Neuron (in vitro differentiated cells): ENCODE data around the gene OR2AJ1.

ENCODE experiments used
- H2AFZ ChIP-seq: one replicate; pipeline ENCODE4 v1.6.1; 2013; ENCODE audit warnings: low read depth, mild to moderate bottlenecking, inconsistent platforms, low read length, moderate library complexity
- H3K27me3 ChIP-seq: one replicate; pipeline ENCODE4 v1.6.1; 2013; ENCODE audit warnings: low read length; ENCODE audit not compliant: insufficient read depth
- H3K36me3 ChIP-seq: one replicate; pipeline ENCODE4 v1.6.1; 2013; ENCODE audit warnings: low read length; ENCODE audit not compliant: insufficient read depth
- H3K4me1 ChIP-seq: one replicate; pipeline ENCODE4 v1.6.1; 2013; ENCODE audit warnings: low read length; ENCODE audit not compliant: insufficient read depth
- H3K4me3 ChIP-seq: 2 replicates; pipeline ENCODE4 v1.5.1; 2013; ENCODE audit warnings: mild to moderate bottlenecking, low read length, moderate library complexity
- H3K9me3 ChIP-seq: one replicate; pipeline ENCODE4 v1.6.1; 2013; ENCODE audit warnings: low read length

Gene OR2AJ1

GRCh38 chr1:247924868-247925267 is at the start of gene OR2AJ1:
TSS of gene OR2AJ1 (plus strand) at chr1:247924889. CDS start at chr1:247933769, 8,880 bp downstream.
- Histone ChIP-seq H3K9me3 (no peaks in the 10 kb centered on the region), H3K4me1 (no peaks in the 10 kb centered on the region), H2AFZ (no peak within 1 kb of the TSS), H3K4me3 (no peak within 1 kb of the TSS), H3K36me3 (no peaks in the 10 kb centered on the region), H3K27me3 (no peaks in the 10 kb centered on the region)

GRCh38 chr1:247883346-247883745 is 41.3 kb upstream of the OR2AJ1 start:
- Histone ChIP-seq H3K4me1 (no peaks in the 10 kb centered on the region), H3K9me3 (no peaks in the 10 kb centered on the region), H3K36me3 (no peaks in the 10 kb centered on the region), H2AFZ (no peak overlapping the region), H3K27me3 (no peaks in the 10 kb centered on the region), H3K4me3 (no peak overlapping the region)

- Histone ChIP-seq H3K4me1 (no peaks in the 10 kb centered on the region), H3K9me3 (no peaks in the 10 kb centered on the region), H3K27me3 (no peaks in the 10 kb centered on the region), H3K4me3 (no peak overlapping the region), H2AFZ (no peak overlapping the region), H3K36me3 (no peaks in the 10 kb centered on the region)
Measured at GRCh38 chr1:247884797-247885413, 39.8 kb upstream of the OR2AJ1 start.

- no peaks in the 10 kb centered on the region for H3K36me3 ChIP-seq
- H3K4me1 ChIP-seq, result no peaks in the 10 kb centered on the region
- no peaks in the 10 kb centered on the region for H3K9me3 ChIP-seq
- no peaks in the 10 kb centered on the region for H3K27me3 ChIP-seq
- H2AFZ ChIP-seq, result no peak within 1 kb of the TSS
- H3K4me3 ChIP-seq, result no peak within 1 kb of the TSS
Measured at GRCh38 chr1:247895163-247895637, 29.5 kb upstream of the OR2AJ1 start, which contains the start of gene OR2W3. TSS of gene OR2W3 (plus strand) at chr1:247895587. CDS start at chr1:247895587, 0 bp downstream.

GRCh38 chr1:247895976-247896375 is 28.7 kb upstream of the OR2AJ1 start:
- H2AFZ ChIP-seq, result no peak overlapping the region
- no peaks in the 10 kb centered on the region for H3K4me1 ChIP-seq
- H3K9me3 ChIP-seq, result no peaks in the 10 kb centered on the region
- no peaks in the 10 kb centered on the region for H3K36me3 ChIP-seq
- no peaks in the 10 kb centered on the region for H3K27me3 ChIP-seq
- no peak overlapping the region for H3K4me3 ChIP-seq

- Histone ChIP-seq H3K9me3 (no peaks in the 10 kb centered on the region), H3K4me1 (no peaks in the 10 kb centered on the region), H3K4me3 (no peak overlapping the region), H3K27me3 (no peaks in the 10 kb centered on the region), H3K36me3 (no peaks in the 10 kb centered on the region), H2AFZ (no peak overlapping the region)
Measured at GRCh38 chr1:247904122-247904521, 20.6 kb upstream of the OR2AJ1 start.

- H2AFZ ChIP-seq, result no peak overlapping the region
- H3K9me3 ChIP-seq, result no peaks in the 10 kb centered on the region
- no peak overlapping the region for H3K4me3 ChIP-seq
- no peaks in the 10 kb centered on the region for H3K36me3 ChIP-seq
- H3K27me3 ChIP-seq, result no peaks in the 10 kb centered on the region
- H3K4me1 ChIP-seq, result no peaks in the 10 kb centered on the region
Measured at GRCh38 chr1:247905181-247905580, 19.5 kb upstream of the OR2AJ1 start.

GRCh38 chr1:247905910-247906503 is 18.7 kb upstream of the OR2AJ1 start:
- Histone ChIP-seq H3K27me3 (no peaks in the 10 kb centered on the region), H3K4me3 (no peak overlapping the region), H3K36me3 (no peaks in the 10 kb centered on the region), H3K4me1 (no peaks in the 10 kb centered on the region), H3K9me3 (no peaks in the 10 kb centered on the region), H2AFZ (no peak overlapping the region)

- Histone ChIP-seq H3K4me1 (no peaks in the 10 kb centered on the region), H3K4me3 (no peak overlapping the region), H3K27me3 (no peaks in the 10 kb centered on the region), H2AFZ (no peak overlapping the region), H3K36me3 (no peaks in the 10 kb centered on the region), H3K9me3 (no peaks in the 10 kb centered on the region)
Measured at GRCh38 chr1:247906504-247907047, 18.1 kb upstream of the OR2AJ1 start.

GRCh38 chr1:247908766-247909165 is 15.9 kb upstream of the OR2AJ1 start:
- Histone ChIP-seq H3K27me3 (no peaks in the 10 kb centered on the region), H3K4me3 (no peak overlapping the region), H3K4me1 (no peaks in the 10 kb centered on the region), H2AFZ (no peak overlapping the region), H3K9me3 (no peaks in the 10 kb centered on the region), H3K36me3 (no peaks in the 10 kb centered on the region)

GRCh38 chr1:247913786-247914185 is 10.9 kb upstream of the OR2AJ1 start:
- H3K4me1 ChIP-seq, result no peaks in the 10 kb centered on the region
- no peaks in the 10 kb centered on the region for H3K36me3 ChIP-seq
- H2AFZ ChIP-seq, result no peak overlapping the region
- H3K4me3 ChIP-seq, result no peak overlapping the region
- no peaks in the 10 kb centered on the region for H3K27me3 ChIP-seq
- H3K9me3 ChIP-seq, result no peaks in the 10 kb centered on the region

GRCh38 chr1:247914941-247915662 is 9.6 kb upstream of the OR2AJ1 start:
- Histone ChIP-seq H3K4me1 (no peaks in the 10 kb centered on the region), H3K36me3 (no peaks in the 10 kb centered on the region), H3K4me3 (no peak overlapping the region), H3K9me3 (no peaks in the 10 kb centered on the region), H2AFZ (no peak overlapping the region), H3K27me3 (no peaks in the 10 kb centered on the region)

GRCh38 chr1:247919952-247920351 is 4.7 kb upstream of the OR2AJ1 start, which contains the start of gene OR2T8:
TSS of gene OR2T8 (plus strand) at chr1:247920252. CDS start at chr1:247921018, 766 bp downstream.
- no peak within 1 kb of the TSS for H3K4me3 ChIP-seq
- H3K4me1 ChIP-seq, result no peaks in the 10 kb centered on the region
- no peaks in the 10 kb centered on the region for H3K9me3 ChIP-seq
- no peaks in the 10 kb centered on the region for H3K27me3 ChIP-seq
- H2AFZ ChIP-seq, result no peak within 1 kb of the TSS
- no peaks in the 10 kb centered on the region for H3K36me3 ChIP-seq
